HFF-Myc (cell line): Measurements from ENCODE around the gene THPO.

Source experiments
- DNase-seq: peaks from one replicate; pipeline ENCODE4 v3.0.0-alpha.2; 2011; ENCODE audit warnings: low read depth; ENCODE audit errors: extremely low read depth
- H3K4me3 ChIP-seq: replicated peaks from 2 replicates; pipeline ENCODE4 v1.5.1; 2011; ENCODE audit warnings: low read depth, mild to moderate bottlenecking, control low read depth, low read length
- TF ChIP-seq, protein P1 (sequence below): IDR thresholded peaks from 2 replicates; pipeline ENCODE4 v1.5.1; 2012; ENCODE audit warnings: mild to moderate bottlenecking, low read depth, low read length, control low read depth; ENCODE audit errors: missing control alignments

THPO gene

DNA sequence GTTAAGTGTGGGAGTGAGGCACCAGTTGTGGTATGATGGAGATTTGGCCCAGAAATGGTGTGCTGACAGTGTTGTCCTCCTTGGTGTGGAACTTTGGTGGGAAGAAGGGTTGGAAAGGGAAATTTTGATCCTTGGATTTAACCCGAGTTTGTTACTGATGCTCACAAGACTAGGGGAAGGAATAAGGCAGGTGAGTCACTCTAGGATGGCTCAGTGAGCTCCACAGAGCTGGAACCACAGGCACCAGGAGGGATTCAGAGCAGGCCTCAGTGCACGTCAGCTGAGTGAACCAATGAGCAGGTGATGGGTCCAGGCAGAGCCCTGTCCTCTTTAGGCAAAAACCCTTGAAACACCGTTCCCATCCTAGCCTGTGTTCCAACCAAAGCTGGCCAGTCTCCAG lies 13.3 kb upstream of the THPO start:
- no peak overlapping the region for H3K4me3 ChIP-seq
- no peak for DNase-seq
- TF ChIP-seq, protein P1, sequence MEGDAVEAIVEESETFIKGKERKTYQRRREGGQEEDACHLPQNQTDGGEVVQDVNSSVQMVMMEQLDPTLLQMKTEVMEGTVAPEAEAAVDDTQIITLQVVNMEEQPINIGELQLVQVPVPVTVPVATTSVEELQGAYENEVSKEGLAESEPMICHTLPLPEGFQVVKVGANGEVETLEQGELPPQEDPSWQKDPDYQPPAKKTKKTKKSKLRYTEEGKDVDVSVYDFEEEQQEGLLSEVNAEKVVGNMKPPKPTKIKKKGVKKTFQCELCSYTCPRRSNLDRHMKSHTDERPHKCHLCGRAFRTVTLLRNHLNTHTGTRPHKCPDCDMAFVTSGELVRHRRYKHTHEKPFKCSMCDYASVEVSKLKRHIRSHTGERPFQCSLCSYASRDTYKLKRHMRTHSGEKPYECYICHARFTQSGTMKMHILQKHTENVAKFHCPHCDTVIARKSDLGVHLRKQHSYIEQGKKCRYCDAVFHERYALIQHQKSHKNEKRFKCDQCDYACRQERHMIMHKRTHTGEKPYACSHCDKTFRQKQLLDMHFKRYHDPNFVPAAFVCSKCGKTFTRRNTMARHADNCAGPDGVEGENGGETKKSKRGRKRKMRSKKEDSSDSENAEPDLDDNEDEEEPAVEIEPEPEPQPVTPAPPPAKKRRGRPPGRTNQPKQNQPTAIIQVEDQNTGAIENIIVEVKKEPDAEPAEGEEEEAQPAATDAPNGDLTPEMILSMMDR = no peak

DNA sequence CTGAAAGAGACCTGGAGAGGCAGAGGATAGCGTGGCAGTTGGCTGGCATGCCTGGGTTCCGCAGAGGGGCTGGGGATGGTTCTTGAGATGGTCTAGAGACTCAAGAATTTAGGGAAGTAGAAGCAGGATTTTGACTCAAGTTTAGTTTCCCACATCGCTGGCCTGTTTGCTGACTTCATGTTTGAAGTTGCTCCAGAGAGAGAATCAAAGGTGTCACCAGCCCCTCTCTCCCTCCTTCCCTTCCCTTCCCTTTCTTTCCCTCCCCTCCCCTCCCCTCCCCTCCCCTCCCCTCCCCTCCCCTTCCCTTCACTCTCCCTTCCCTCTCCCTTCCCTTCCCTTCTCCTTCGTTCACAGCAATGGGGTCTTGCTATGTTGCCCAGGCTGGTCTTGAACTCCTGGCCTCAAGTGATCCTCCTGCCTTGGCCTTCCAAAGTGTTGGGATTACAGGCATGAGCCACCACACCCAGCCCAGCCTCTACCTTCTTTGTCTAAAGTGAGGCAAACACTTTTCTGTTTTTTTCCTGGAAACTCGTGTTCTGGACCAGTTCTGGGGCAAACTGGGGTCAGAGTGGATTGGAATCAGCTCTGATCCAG lies 12.0 kb upstream of the THPO start:
- TF ChIP-seq, protein P1 = no peak
- no peak for DNase-seq
- H3K4me3 ChIP-seq = no peak overlapping the region

DNA sequence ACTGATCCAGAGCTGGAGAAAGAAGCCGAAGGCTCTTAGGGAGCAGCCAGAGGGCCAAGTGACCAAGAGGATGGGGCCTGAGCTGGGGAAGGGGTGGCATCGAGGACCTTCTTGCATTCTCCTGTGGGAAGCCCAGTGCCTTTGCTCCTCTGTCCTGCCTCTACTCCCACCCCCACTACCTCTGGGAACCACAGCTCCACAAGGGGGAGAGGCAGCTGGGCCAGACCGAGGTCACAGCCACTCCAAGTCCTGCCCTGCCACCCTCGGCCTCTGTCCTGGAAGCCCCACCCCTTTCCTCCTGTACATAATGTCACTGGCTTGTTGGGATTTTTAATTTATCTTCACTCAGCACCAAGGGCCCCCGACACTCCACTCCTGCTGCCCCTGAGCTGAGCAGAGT lies 11.4 kb upstream of the THPO start:
- no peak overlapping the region for H3K4me3 ChIP-seq
- DNase-seq = no peak
- TF ChIP-seq, protein P1 = no peak

DNA sequence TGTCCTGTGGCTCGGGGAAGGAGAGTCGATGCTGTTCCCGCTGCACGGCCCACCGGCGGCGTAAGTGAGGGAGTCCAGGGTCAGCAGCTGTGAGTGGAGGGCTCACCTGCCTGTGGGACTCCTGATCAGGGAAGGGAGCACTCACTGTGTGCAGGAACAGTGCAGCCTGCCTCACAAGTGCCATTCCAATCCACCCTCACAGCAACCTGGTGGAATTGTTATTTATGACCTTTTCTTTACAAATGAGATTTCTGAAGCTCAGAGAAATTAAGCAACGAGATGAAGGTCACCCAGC lies 10.9 kb upstream of the THPO start:
- no peak overlapping the region for H3K4me3 ChIP-seq
- TF ChIP-seq, protein P1 = no peak
- DNase-seq = no peak

DNA sequence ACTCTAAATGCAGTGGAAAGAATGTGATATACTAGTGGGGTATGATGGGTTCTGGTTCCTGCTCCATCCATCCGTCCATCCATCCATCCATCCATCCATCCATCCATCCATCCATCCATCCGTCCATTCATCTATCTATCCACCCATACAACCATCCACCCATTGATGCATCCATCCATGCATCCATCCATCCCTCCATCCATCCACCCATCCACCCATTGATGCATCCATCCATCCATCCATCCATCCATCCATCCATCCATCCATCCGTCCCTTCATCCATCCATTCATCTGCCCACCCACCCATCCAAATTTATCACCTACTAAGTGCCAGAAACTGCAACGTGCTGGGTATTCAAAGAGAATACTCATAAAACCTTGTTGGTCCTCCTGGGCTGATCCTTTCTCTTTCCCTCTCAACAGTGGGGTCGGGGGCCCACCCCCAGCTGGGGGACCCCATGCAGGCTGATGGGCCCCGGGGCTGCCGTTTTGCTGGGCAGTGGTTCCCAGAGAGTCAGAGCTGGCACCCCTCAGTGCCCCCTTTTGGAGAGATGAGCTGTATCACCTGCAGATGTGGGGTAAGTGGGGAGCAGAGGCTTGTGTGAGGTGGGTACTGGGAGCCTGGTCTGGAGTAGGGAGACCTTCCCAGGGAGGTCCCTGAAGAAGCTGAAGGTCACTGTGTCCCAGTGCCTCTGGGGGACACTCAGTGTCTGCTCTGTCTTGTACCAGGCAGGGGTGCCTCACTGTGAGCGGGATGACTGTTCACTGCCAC lies 10.3 kb upstream of the THPO start:
- TF ChIP-seq, protein P1 = no peak
- no peak for DNase-seq
- H3K4me3 ChIP-seq = no peak overlapping the region

DNA sequence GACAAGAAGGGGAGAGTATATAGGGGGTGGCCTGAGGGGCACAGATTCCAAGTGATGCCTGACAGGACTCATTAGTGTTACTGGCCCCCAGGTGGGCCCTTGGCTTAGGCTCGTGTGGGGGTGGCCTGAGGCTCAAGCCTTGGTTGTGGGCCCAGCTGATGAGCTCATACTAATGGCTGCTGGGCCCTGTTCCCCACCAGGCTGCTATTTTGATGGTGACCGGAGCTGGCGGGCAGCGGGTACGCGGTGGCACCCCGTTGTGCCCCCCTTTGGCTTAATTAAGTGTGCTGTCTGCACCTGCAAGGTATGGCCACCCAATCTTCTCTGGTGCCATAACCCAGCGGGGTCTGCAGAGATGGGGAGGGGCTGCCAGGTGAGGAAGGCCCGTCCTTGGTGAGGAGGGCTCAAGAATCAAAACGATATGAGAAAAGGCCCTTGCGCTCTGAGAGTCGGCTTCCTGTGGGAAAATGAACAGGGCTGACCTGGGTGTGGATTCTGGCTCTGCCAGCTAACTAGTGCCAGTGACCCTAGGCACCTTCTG lies 9.2 kb upstream of the THPO start:
- H3K4me3 ChIP-seq = no peak overlapping the region
- TF ChIP-seq, protein P1 = no peak

More for the DNA sequence above, 9.2 kb upstream of the THPO start:
- no peak for DNase-seq
